Upper lobe of left lung (tissue), 4 donors: ENCODE data around the gene ACTL10.
"Not testable (repeated sequence)": the region's sequence is repeated elsewhere in the genome, so short reads cannot be mapped to it uniquely, and the experiment has no call there.

Source experiments
- CTCF ChIP-seq, 6 experiments: fragments of 450-650 bp in 4 of 6; fragments of 200-600 bp in 2 of 6; sonication (generic) in 2 of 6; IDR thresholded peaks; one replicate each; pipeline ENCODE4 v1.5.1; 2016 to 2019; ENCODE audit warnings: antibody characterized with exemption in 6 of 6
- POLR2A ChIP-seq, 4 donors: fragments of 450-650 bp; IDR thresholded peaks; one replicate each; pipeline ENCODE4 v1.5.1; 2016 to 2017; ENCODE audit warnings: antibody characterized with exemption in 4 of 4, mild to moderate bottlenecking in 2 of 4
- POLR2AphosphoS5 ChIP-seq, 2 donors: sonication (generic); formaldehyde crosslinking; IDR thresholded peaks; one replicate each; pipeline ENCODE4 v1.5.1; 2017; ENCODE audit warnings: antibody characterized with exemption in 2 of 2

GRCh38 chr20:33631910-33632309, 34.8 kb upstream of the ACTL10 start:
- TF ChIP-seq CTCF, POLR2A, POLR2AphosphoS5 (IDR thresholded peaks at IDR 0.05): not testable (repeated sequence)
